ENCODE measurements around the gene SPTB.

SPTB gene

DNA sequence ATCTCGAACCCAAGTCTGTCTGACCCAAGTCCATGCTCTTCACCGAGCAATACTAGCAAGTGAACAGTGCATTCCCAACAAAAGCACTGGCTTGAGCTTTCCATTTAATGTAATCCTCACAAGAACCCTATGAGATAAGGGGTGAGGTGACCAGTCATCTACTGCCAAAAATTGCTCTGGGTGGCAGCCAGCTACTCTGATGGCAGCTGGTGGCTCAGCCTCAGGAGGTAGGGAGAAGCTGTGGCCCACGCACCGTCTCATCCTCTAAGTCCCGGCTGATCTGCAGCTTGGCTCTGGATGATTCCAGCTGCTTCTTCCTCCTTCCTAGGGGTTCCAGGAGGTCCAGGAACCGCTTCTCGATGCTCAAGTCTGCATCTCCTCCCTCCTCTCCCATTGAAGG, 100.2 kb downstream of the SPTB start:
- ChIA-PET CTCF (interaction anchor here (1.2 to 2.3 kb wide), 4 partner anchors 11 to 112 kb away, joined by 3 to 8 read pairs (median 5); no protein-coding TSS in a partner anchor), POLR2A (interaction anchor here (0.6 kb wide), 1 partner anchor 481 kb away, joined by 6 read pairs; no protein-coding TSS in a partner anchor)
- no peaks in the 10 kb centered on the region for H3K36me3 ChIP-seq (ENCODE audit: control insufficient read depth in 4 of 4, insufficient read depth in 4 of 4, low read length in 3 of 4)
- 98% methylated on average over 7 of the region's 7 CpGs for WGBS (ENCODE audit: insufficient coverage)
- no peaks in the 10 kb centered on the region for H3K27me3 ChIP-seq (replicated peaks in 2 of 5; ENCODE audit: control insufficient read depth in 4 of 5, insufficient read depth in 5 of 5, low read length in 4 of 5)
- no peaks in the 10 kb centered on the region for H3K4me1 ChIP-seq (ENCODE audit: control extremely low read depth in 1 of 4, control insufficient read depth in 4 of 4, insufficient read depth in 4 of 4, low read length in 3 of 4)
- H3K4me3 ChIP-seq (ENCODE audit: control insufficient read depth in 1 of 7, extremely low read depth in 1 of 7, insufficient read depth in 4 of 7, low read depth in 2 of 7, low read length in 6 of 7) = no peak overlapping the region
- no peak overlapping the region for H3K27ac ChIP-seq (ENCODE audit: insufficient read depth in 1 of 2, low read depth in 1 of 2, low read length in 2 of 2, poor library complexity in 1 of 2, severe bottlenecking in 2 of 2)
- H3K9me3 ChIP-seq (ENCODE audit: control extremely low read depth in 1 of 5, control insufficient read depth in 4 of 5, insufficient read depth in 2 of 5, low read depth in 1 of 5, low read length in 4 of 5) = peaks cover 0 to 6% (median 0%) of the 10 kb centered on the region in 5 experiments
- no peak for DNase-seq

DNA sequence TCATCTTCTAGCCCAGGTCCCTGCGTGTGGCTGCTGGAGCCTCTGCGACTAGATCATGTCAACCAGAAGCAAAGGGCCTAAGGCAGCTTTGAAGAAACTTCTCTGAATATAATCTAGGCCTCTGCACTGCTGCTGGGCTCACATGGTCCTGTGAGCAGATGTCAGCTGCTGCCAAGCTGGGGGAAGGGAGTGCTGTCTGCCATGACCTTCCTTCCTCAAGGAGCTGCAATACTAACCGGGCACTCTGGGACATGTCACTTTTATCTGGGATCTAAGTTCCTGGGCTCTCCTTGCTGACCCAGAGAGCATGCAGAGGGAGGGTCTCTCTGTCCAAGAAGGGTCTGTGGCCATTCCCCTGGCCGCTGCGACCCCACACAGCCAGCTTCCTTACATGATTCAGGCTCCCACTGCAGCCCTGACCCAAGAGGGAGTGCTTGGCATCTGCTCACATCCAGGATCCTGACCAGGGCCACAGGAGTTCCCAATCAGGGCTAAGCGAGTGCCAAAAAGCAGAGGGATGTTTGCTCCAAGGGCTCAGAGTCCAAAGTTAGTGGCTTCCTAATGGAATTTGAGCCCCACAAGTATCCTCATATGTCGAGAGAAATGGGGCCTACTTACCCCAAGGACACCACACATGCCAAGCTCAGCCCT, 101.5 kb downstream of the SPTB start:
- DNase-seq = no peak
- POLR2A ChIA-PET = no interaction called here
- H3K9me3 ChIP-seq (ENCODE audit: control extremely low read depth in 1 of 5, control insufficient read depth in 4 of 5, insufficient read depth in 2 of 5, low read depth in 1 of 5, low read length in 4 of 5) = peaks cover 0 to 16% (median 9%) of the 10 kb centered on the region in 5 experiments
- H3K4me1 ChIP-seq (ENCODE audit: control extremely low read depth in 1 of 4, control insufficient read depth in 4 of 4, insufficient read depth in 4 of 4, low read length in 3 of 4) = no peaks in the 10 kb centered on the region
- no peak overlapping the region for H3K4me3 ChIP-seq (ENCODE audit: control insufficient read depth in 1 of 7, extremely low read depth in 1 of 7, insufficient read depth in 4 of 7, low read depth in 2 of 7, low read length in 6 of 7)
- no peaks in the 10 kb centered on the region for H3K27me3 ChIP-seq (replicated peaks in 2 of 5; ENCODE audit: control insufficient read depth in 4 of 5, insufficient read depth in 5 of 5, low read length in 4 of 5)
- H3K27ac ChIP-seq (ENCODE audit: insufficient read depth in 1 of 2, low read depth in 1 of 2, low read length in 2 of 2, poor library complexity in 1 of 2, severe bottlenecking in 2 of 2) = no peak overlapping the region
- CTCF ChIA-PET = interaction anchor here (0.7 to 2.3 kb wide), 9 partner anchors 9 to 133 kb away, joined by 3 to 8 read pairs (median 4); no protein-coding TSS in a partner anchor
- 92% methylated on average over 7 of the region's 7 CpGs for WGBS (ENCODE audit: insufficient coverage)
- no peaks in the 10 kb centered on the region for H3K36me3 ChIP-seq (ENCODE audit: control insufficient read depth in 4 of 4, insufficient read depth in 4 of 4, low read length in 3 of 4)

GRCh38 chr14:64777461-64777860, 102.2 kb downstream of the SPTB start:
- no peaks in the 10 kb centered on the region for H3K36me3 ChIP-seq (ENCODE audit: control insufficient read depth in 4 of 4, insufficient read depth in 4 of 4, low read length in 3 of 4)
- CTCF ChIA-PET = interaction anchor here (0.6 to 2.3 kb wide), 8 partner anchors 9 to 242 kb away, joined by 3 to 8 read pairs (median 4); no protein-coding TSS in a partner anchor
- no peak overlapping the region for H3K4me3 ChIP-seq (ENCODE audit: control insufficient read depth in 1 of 7, extremely low read depth in 1 of 7, insufficient read depth in 4 of 7, low read depth in 2 of 7, low read length in 6 of 7)
- H3K4me1 ChIP-seq (ENCODE audit: control extremely low read depth in 1 of 4, control insufficient read depth in 4 of 4, insufficient read depth in 4 of 4, low read length in 3 of 4) = no peaks in the 10 kb centered on the region
- WGBS (ENCODE audit: insufficient coverage) = 92% methylated on average over 3 of the region's 3 CpGs
- peaks cover 0 to 20% (median 9%) of the 10 kb centered on the region in 5 experiments for H3K9me3 ChIP-seq (ENCODE audit: control extremely low read depth in 1 of 5, control insufficient read depth in 4 of 5, insufficient read depth in 2 of 5, low read depth in 1 of 5, low read length in 4 of 5)
- H3K27me3 ChIP-seq (replicated peaks in 2 of 5; ENCODE audit: control insufficient read depth in 4 of 5, insufficient read depth in 5 of 5, low read length in 4 of 5) = no peaks in the 10 kb centered on the region
- POLR2A ChIA-PET = no interaction called here
- DNase-seq = no peak
- no peak overlapping the region for H3K27ac ChIP-seq (ENCODE audit: insufficient read depth in 1 of 2, low read depth in 1 of 2, low read length in 2 of 2, poor library complexity in 1 of 2, severe bottlenecking in 2 of 2)

DNA sequence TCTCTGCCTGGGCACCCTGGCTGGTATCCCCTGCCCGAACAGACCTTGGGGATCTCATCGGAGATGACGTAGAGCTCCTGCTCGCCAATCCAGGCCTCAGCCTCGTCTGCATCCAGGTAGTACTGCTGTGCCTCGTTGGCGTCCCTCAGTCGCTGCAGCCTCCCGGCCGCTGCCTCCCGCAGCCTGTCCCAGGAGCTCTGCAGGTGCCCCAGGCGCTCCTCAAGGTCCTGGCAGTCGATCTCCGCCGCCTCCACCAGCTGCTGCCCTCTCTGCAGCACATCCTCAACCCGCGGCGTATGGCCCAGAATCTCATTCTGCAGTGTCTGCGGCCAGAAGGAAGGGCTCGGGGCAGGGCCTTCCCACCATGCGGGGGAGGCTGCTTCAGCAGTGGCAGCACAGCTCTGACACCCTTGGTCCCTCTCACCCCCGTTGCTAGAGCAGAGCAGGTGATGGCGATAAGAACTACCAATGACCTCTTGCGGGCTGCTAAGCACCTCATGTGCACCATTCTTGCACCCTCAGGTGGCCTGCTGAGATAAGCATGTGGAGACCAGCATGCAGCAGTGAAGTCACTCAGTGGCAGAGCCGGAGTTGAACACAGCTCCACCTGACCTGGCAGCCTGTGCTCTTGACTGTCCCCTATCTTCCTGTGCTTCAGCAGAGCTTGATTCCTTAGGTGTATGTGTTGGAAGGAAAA, 104.5 kb downstream of the SPTB start:
- Histone ChIP-seq H3K27ac (ENCODE audit: insufficient read depth in 1 of 2, low read depth in 1 of 2, low read length in 2 of 2, poor library complexity in 1 of 2, severe bottlenecking in 2 of 2) (no peak overlapping the region), H3K4me3 (ENCODE audit: control insufficient read depth in 1 of 7, extremely low read depth in 1 of 7, insufficient read depth in 4 of 7, low read depth in 2 of 7, low read length in 6 of 7) (no peak overlapping the region), H3K27me3 (replicated peaks in 2 of 5; ENCODE audit: control insufficient read depth in 4 of 5, insufficient read depth in 5 of 5, low read length in 4 of 5) (no peaks in the 10 kb centered on the region), H3K9me3 (ENCODE audit: control extremely low read depth in 1 of 5, control insufficient read depth in 4 of 5, insufficient read depth in 2 of 5, low read depth in 1 of 5, low read length in 4 of 5) (peaks cover 0 to 20% (median 9%) of the 10 kb centered on the region in 5 experiments), H3K4me1 (ENCODE audit: control extremely low read depth in 1 of 4, control insufficient read depth in 4 of 4, insufficient read depth in 4 of 4, low read length in 3 of 4) (no peaks in the 10 kb centered on the region), H3K36me3 (ENCODE audit: control insufficient read depth in 4 of 4, insufficient read depth in 4 of 4, low read length in 3 of 4) (no peaks in the 10 kb centered on the region)
- WGBS (ENCODE audit: insufficient coverage) = 93% methylated on average over 25 of the region's 25 CpGs
- no peak for DNase-seq
- ChIA-PET POLR2A (no interaction called here), CTCF (interaction anchor here (1.6 to 10.2 kb wide), 3 partner anchors 10 to 103 kb away, joined by 5 to 80 read pairs (median 6); no protein-coding TSS in a partner anchor)

- CTCF ChIA-PET = interaction anchor here (0.5 to 10.2 kb wide), 3 partner anchors 9 to 102 kb away, joined by 3 to 80 read pairs (median 6); no protein-coding TSS in a partner anchor
- Histone ChIP-seq H3K27ac (ENCODE audit: insufficient read depth in 1 of 2, low read depth in 1 of 2, low read length in 2 of 2, poor library complexity in 1 of 2, severe bottlenecking in 2 of 2) (no peak overlapping the region), H3K9me3 (ENCODE audit: control extremely low read depth in 1 of 5, control insufficient read depth in 4 of 5, insufficient read depth in 2 of 5, low read depth in 1 of 5, low read length in 4 of 5) (peaks cover 0 to 20% (median 9%) of the 10 kb centered on the region in 5 experiments), H3K4me1 (ENCODE audit: control extremely low read depth in 1 of 4, control insufficient read depth in 4 of 4, insufficient read depth in 4 of 4, low read length in 3 of 4) (no peaks in the 10 kb centered on the region), H3K27me3 (replicated peaks in 2 of 5; ENCODE audit: control insufficient read depth in 4 of 5, insufficient read depth in 5 of 5, low read length in 4 of 5) (no peaks in the 10 kb centered on the region), H3K4me3 (ENCODE audit: control insufficient read depth in 1 of 7, extremely low read depth in 1 of 7, insufficient read depth in 4 of 7, low read depth in 2 of 7, low read length in 6 of 7) (no peak overlapping the region), H3K36me3 (ENCODE audit: control insufficient read depth in 4 of 4, insufficient read depth in 4 of 4, low read length in 3 of 4) (no peaks in the 10 kb centered on the region)
- 95% methylated on average over 15 of the region's 16 CpGs for WGBS (ENCODE audit: insufficient coverage)
- POLR2A ChIA-PET = no interaction called here
- DNase-seq = no peak
These were observed 105.4 kb downstream of the SPTB start for GRCh38 chr14:64774272-64774671.

- Histone ChIP-seq H3K4me3 (ENCODE audit: control insufficient read depth in 1 of 7, extremely low read depth in 1 of 7, insufficient read depth in 4 of 7, low read depth in 2 of 7, low read length in 6 of 7) (no peak overlapping the region), H3K9me3 (ENCODE audit: control extremely low read depth in 1 of 5, control insufficient read depth in 4 of 5, insufficient read depth in 2 of 5, low read depth in 1 of 5, low read length in 4 of 5) (peaks cover 0 to 20% (median 9%) of the 10 kb centered on the region in 5 experiments), H3K27ac (ENCODE audit: insufficient read depth in 1 of 2, low read depth in 1 of 2, low read length in 2 of 2, poor library complexity in 1 of 2, severe bottlenecking in 2 of 2) (no peak overlapping the region), H3K4me1 (ENCODE audit: control extremely low read depth in 1 of 4, control insufficient read depth in 4 of 4, insufficient read depth in 4 of 4, low read length in 3 of 4) (no peaks in the 10 kb centered on the region), H3K36me3 (ENCODE audit: control insufficient read depth in 4 of 4, insufficient read depth in 4 of 4, low read length in 3 of 4) (no peaks in the 10 kb centered on the region), H3K27me3 (replicated peaks in 2 of 5; ENCODE audit: control insufficient read depth in 4 of 5, insufficient read depth in 5 of 5, low read length in 4 of 5) (no peaks in the 10 kb centered on the region)
- POLR2A ChIA-PET = no interaction called here
- no peak for DNase-seq
- CTCF ChIA-PET = interaction anchor here (1.1 to 10.2 kb wide), 5 partner anchors 8 to 118 kb away, joined by 4 to 80 read pairs (median 8); no protein-coding TSS in a partner anchor
- 94% methylated on average over 3 of the region's 3 CpGs for WGBS (ENCODE audit: insufficient coverage)
These were observed 106.1 kb downstream of the SPTB start for GRCh38 chr14:64773577-64773976.

DNA sequence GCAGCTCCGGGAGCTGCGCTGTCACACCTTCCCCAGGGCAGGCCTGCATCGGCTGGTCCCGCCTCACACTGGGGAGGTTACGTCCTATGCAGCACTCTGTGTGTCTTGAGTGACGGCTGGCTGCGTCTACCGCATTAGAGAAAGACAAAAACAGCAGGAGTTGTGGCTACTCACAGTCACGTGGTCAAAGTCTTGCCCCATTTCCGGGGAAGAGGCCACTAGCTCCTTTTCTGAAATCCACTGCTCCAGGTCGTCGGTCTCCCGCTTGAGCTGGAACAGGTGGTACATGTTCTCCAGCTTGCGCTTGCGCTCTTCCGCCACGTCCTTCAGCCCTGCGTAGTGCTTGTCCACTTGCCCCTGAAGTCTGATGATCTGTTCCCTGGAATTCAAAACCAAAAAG, 106.7 kb downstream of the SPTB start:
- Histone ChIP-seq H3K36me3 (ENCODE audit: control insufficient read depth in 4 of 4, insufficient read depth in 4 of 4, low read length in 3 of 4) (no peaks in the 10 kb centered on the region), H3K27ac (ENCODE audit: insufficient read depth in 1 of 2, low read depth in 1 of 2, low read length in 2 of 2, poor library complexity in 1 of 2, severe bottlenecking in 2 of 2) (no peak overlapping the region), H3K4me1 (ENCODE audit: control extremely low read depth in 1 of 4, control insufficient read depth in 4 of 4, insufficient read depth in 4 of 4, low read length in 3 of 4) (no peaks in the 10 kb centered on the region), H3K27me3 (replicated peaks in 2 of 5; ENCODE audit: control insufficient read depth in 4 of 5, insufficient read depth in 5 of 5, low read length in 4 of 5) (no peaks in the 10 kb centered on the region), H3K9me3 (ENCODE audit: control extremely low read depth in 1 of 5, control insufficient read depth in 4 of 5, insufficient read depth in 2 of 5, low read depth in 1 of 5, low read length in 4 of 5) (peaks cover 0 to 20% (median 9%) of the 10 kb centered on the region in 5 experiments), H3K4me3 (ENCODE audit: control insufficient read depth in 1 of 7, extremely low read depth in 1 of 7, insufficient read depth in 4 of 7, low read depth in 2 of 7, low read length in 6 of 7) (no peak overlapping the region)
- ChIA-PET CTCF (interaction anchor here (1.1 to 10.2 kb wide), 6 partner anchors 8 to 118 kb away, joined by 4 to 80 read pairs (median 7); no protein-coding TSS in a partner anchor), POLR2A (interaction anchor here (0.6 to 0.7 kb wide), 2 partner anchors 23 to 82 kb away, joined by 7 read pairs; no protein-coding TSS in a partner anchor)
- DNase-seq = no peak
- WGBS (ENCODE audit: insufficient coverage) = 98% methylated on average over 18 of the region's 18 CpGs
